Hematopoietic multipotent progenitor cell treated with erythropoietin and hydrocortisone succinate and interleukin-3 and kit ligand, for 6 days (in vitro differentiated cells): ENCODE data around the gene ENTPD2.

Experiments
- DNase-seq: peaks from one replicate; pipeline ENCODE4 v3.0.0-alpha.2; 2015

ENTPD2 gene

GRCh38 chr9:137027369-137028262 lies 26.2 kb downstream of the ENTPD2 start, which contains the start of gene ABCA2:
ABCA2 (minus strand) TSS chr9:137028237; CDS start chr9:137028140, 97 bp downstream.
- DNase-seq = no peak

- no peak for DNase-seq
Measured at GRCh38 chr9:137026828-137027227, 27.0 kb downstream of the ENTPD2 start.

GRCh38 chr9:137026384-137026783 lies 27.5 kb downstream of the ENTPD2 start:
- no peak for DNase-seq

- DNase-seq = no peak
Measured at GRCh38 chr9:137025517-137025966, 28.3 kb downstream of the ENTPD2 start.

GRCh38 chr9:137023583-137023991 lies 30.3 kb downstream of the ENTPD2 start:
- DNase-seq = no peak

- DNase-seq = no peak
Measured at GRCh38 chr9:137023157-137023556, 30.7 kb downstream of the ENTPD2 start.

GRCh38 chr9:137022662-137023008 lies 31.2 kb downstream of the ENTPD2 start:
- DNase-seq = no peak

GRCh38 chr9:137021979-137022661 lies 31.7 kb downstream of the ENTPD2 start:
- DNase-seq = peak; percentile 96

- no peak for DNase-seq
Measured at GRCh38 chr9:137021568-137021978, 32.3 kb downstream of the ENTPD2 start.

- DNase-seq = no peak
Measured at GRCh38 chr9:137020771-137021567, 32.9 kb downstream of the ENTPD2 start.

GRCh38 chr9:137019891-137020683 lies 33.8 kb downstream of the ENTPD2 start:
- no peak for DNase-seq

GRCh38 chr9:137018761-137019559 lies 34.9 kb downstream of the ENTPD2 start:
- no peak for DNase-seq

GRCh38 chr9:137017791-137018497 lies 35.9 kb downstream of the ENTPD2 start:
- no peak for DNase-seq

GRCh38 chr9:137017071-137017470 lies 36.8 kb downstream of the ENTPD2 start:
- DNase-seq = no peak

- DNase-seq = no peak
Measured at GRCh38 chr9:137016436-137016835, 37.4 kb downstream of the ENTPD2 start.

- DNase-seq = no peak
Measured at GRCh38 chr9:137015976-137016375, 37.9 kb downstream of the ENTPD2 start.

GRCh38 chr9:137015540-137015930 lies 38.3 kb downstream of the ENTPD2 start:
- no peak for DNase-seq

- DNase-seq = no peak
Measured at GRCh38 chr9:137014776-137015539, 38.9 kb downstream of the ENTPD2 start.

GRCh38 chr9:137014166-137014565 lies 39.7 kb downstream of the ENTPD2 start:
- no peak for DNase-seq

- DNase-seq = no peak
Measured at GRCh38 chr9:137013571-137013940, 40.3 kb downstream of the ENTPD2 start.
